ENCODE measurements around the gene SAFB. TPM values are rescaled to one million over a fixed set of nuclear protein-coding genes. Genes with fewer than 3 reads are reported as not detected.
"Not testable (repeated sequence)": the region's sequence is repeated elsewhere in the genome, so short reads cannot be mapped to it uniquely, and the experiment has no call there.

The SAFB gene
- total RNA-seq, 1 donor from 2014 or later: 65.1 TPM

DNA sequence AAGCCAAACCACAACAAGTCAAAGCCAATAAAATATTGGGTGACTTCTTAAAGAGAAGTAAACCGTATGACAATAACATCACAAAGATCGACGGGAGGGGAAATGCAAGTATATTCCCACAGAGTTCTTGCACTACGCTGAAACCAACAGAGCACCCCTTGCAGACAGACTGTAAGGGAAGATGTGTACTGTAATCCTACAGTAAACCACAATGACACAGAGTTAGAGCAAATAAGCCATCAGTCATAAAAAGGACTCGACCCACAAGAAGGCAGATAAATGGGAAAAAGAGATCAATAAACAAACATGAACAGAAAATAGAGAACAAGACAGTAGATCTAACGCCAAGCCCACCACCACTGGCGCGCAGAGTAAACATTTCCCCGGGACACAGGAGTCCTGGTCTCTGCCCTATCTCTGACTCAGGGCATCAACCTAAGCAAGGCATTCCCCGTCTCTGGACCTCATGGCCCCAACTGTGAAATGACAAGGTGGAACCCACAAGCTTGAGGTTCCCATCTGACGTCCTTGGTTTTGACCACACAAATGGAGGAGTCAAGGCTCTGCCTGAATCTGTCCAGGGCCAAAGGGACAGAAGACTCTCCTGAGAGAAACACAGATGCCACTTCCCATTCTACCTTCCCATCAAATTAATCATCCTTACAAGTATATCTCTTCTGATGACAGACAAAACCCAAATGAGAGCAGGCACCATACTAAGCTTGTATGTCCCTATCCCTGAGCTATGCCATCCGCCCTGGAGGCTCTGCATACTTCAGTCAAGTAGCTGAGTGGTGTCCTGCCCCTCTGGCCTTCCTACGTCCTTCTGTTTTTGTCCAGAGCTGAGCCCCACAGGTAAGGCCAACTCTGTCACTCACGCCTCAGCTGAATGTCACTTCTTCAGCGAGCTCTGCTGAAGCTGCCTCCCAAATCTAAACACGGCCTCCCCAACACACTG lies 15.3 kb upstream of the SAFB start:
- H3K27ac ChIP-seq (ENCODE audit: low read depth, low read length): no peak overlapping the region
- Mint-ChIP-seq H3K27ac (ENCODE audit: unreplicated experiment) (no peak overlapping the region), H3K4me1 (ENCODE audit: low read depth, unreplicated experiment) (peaks cover 3% of the 10 kb centered on the region), H3K9me3 (ENCODE audit: unreplicated experiment) (no peaks in the 10 kb centered on the region), H3K27me3 (ENCODE audit: low read depth, unreplicated experiment) (no peaks in the 10 kb centered on the region), H3K36me3 (ENCODE audit: low read depth, unreplicated experiment) (peaks cover 19% of the 10 kb centered on the region), H3K4me3 (ENCODE audit: unreplicated experiment) (no peak overlapping the region)
- no peaks in the 10 kb centered on the region for H3K27me3 ChIP-seq (ENCODE audit: insufficient read depth, low read length)
- no peaks in the 10 kb centered on the region for H3K9me3 ChIP-seq (ENCODE audit: insufficient read depth, low read depth, low read length)
- H3K4me1 ChIP-seq (ENCODE audit: insufficient read depth, low read length): no peaks in the 10 kb centered on the region
- TF ChIP-seq, protein P1, sequence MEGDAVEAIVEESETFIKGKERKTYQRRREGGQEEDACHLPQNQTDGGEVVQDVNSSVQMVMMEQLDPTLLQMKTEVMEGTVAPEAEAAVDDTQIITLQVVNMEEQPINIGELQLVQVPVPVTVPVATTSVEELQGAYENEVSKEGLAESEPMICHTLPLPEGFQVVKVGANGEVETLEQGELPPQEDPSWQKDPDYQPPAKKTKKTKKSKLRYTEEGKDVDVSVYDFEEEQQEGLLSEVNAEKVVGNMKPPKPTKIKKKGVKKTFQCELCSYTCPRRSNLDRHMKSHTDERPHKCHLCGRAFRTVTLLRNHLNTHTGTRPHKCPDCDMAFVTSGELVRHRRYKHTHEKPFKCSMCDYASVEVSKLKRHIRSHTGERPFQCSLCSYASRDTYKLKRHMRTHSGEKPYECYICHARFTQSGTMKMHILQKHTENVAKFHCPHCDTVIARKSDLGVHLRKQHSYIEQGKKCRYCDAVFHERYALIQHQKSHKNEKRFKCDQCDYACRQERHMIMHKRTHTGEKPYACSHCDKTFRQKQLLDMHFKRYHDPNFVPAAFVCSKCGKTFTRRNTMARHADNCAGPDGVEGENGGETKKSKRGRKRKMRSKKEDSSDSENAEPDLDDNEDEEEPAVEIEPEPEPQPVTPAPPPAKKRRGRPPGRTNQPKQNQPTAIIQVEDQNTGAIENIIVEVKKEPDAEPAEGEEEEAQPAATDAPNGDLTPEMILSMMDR (IDR thresholded peaks at IDR 0.05; ENCODE audit: insufficient read depth, low read depth, low read length): no peak
- no peak for TF ChIP-seq EZH2 (IDR thresholded peaks at IDR 0.05; ENCODE audit: insufficient read depth, low read length)
- H3K79me2 ChIP-seq (ENCODE audit: insufficient read depth, low read length): peaks cover 58% of the 10 kb centered on the region
- no peak overlapping the region for H2AFZ ChIP-seq (ENCODE audit: low read depth, low read length)
- no peak overlapping the region for H3K9ac ChIP-seq (ENCODE audit: low read length)
- FAIRE-seq: no peak
- DNase-seq (ENCODE audit: low read depth): no peak
- H3K36me3 ChIP-seq (ENCODE audit: insufficient read depth, low read length): peaks cover 64% of the 10 kb centered on the region
- H3K4me3 ChIP-seq (ENCODE audit: insufficient read depth, low read depth, low read length): no peak overlapping the region
- peaks cover 71% of the 10 kb centered on the region for H4K20me1 ChIP-seq (ENCODE audit: insufficient read depth, low read length)
- no peak overlapping the region for H3K4me2 ChIP-seq (ENCODE audit: low read length)

DNA sequence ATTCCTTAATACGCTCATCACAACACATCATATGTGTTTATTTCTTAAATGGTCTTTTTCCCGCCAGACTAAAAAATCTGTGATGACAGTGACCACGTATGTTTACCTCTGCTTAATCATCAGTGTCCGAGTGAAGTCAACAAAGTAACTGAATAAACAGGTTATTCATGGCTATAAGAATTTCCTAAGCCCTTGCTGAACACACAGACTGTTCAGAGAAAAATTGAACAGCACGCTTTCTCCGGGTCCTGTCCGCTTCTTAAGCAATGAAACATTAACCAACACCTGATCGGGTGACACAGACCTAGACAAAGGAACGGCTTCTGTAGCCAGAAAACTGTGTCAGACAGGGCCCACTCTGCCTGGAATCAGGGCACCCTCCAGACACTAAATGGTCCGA lies 14.6 kb upstream of the SAFB start:
- H3K4me3 Mint-ChIP-seq (ENCODE audit: unreplicated experiment): no peak overlapping the region
- no peak for TF ChIP-seq EZH2 (IDR thresholded peaks at IDR 0.05; ENCODE audit: insufficient read depth, low read length)
- TF ChIP-seq, protein P1 (IDR thresholded peaks at IDR 0.05; ENCODE audit: insufficient read depth, low read depth, low read length): no peak

DNA sequence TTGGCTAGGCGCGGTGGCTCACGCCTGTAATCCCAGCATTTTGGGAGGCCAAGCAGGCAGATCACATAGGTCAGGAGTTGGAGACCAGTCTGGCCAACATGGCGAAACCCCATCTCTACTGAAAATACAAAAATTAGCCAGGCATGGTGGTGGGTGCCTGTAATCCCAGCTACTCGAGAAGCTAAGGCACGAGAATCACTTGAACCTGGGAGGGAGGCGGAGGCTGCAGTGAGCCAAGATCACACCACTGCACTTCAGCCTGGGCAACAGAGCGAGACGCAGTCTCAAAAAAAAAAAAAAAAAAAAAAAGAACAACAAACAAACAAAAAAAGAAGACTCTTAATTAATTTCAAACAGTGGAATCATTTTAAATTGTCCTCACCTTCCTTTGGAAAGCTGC lies 14.1 kb upstream of the SAFB start:
- H3K27ac ChIP-seq (ENCODE audit: low read depth, low read length); H3K9me3 Mint-ChIP-seq (ENCODE audit: unreplicated experiment); H3K4me1 Mint-ChIP-seq (ENCODE audit: low read depth, unreplicated experiment); H2AFZ ChIP-seq (ENCODE audit: low read depth, low read length); DNase-seq (ENCODE audit: low read depth); H3K4me3 ChIP-seq (ENCODE audit: insufficient read depth, low read depth, low read length); H3K4me1 ChIP-seq (ENCODE audit: insufficient read depth, low read length); H3K9ac ChIP-seq (ENCODE audit: low read length); H3K4me2 ChIP-seq (ENCODE audit: low read length); FAIRE-seq; H3K27me3 ChIP-seq (ENCODE audit: insufficient read depth, low read length); H3K27me3 Mint-ChIP-seq (ENCODE audit: low read depth, unreplicated experiment); H3K4me3 Mint-ChIP-seq (ENCODE audit: unreplicated experiment); H3K9me3 ChIP-seq (ENCODE audit: insufficient read depth, low read depth, low read length); H3K27ac Mint-ChIP-seq (ENCODE audit: unreplicated experiment): not testable (repeated sequence)
- Histone ChIP-seq H3K79me2 (ENCODE audit: insufficient read depth, low read length) (peaks cover 53% of the 10 kb centered on the region), H3K36me3 (ENCODE audit: insufficient read depth, low read length) (peaks cover 70% of the 10 kb centered on the region), H4K20me1 (ENCODE audit: insufficient read depth, low read length) (peaks cover 75% of the 10 kb centered on the region)
- peaks cover 24% of the 10 kb centered on the region for H3K36me3 Mint-ChIP-seq (ENCODE audit: low read depth, unreplicated experiment)

More for the DNA sequence above, 14.6 kb upstream of the SAFB start:
- peaks cover 74% of the 10 kb centered on the region for H4K20me1 ChIP-seq (ENCODE audit: insufficient read depth, low read length)
- H2AFZ ChIP-seq (ENCODE audit: low read depth, low read length): no peak overlapping the region
- no peaks in the 10 kb centered on the region for H3K27me3 ChIP-seq (ENCODE audit: insufficient read depth, low read length)
- no peaks in the 10 kb centered on the region for H3K27me3 Mint-ChIP-seq (ENCODE audit: low read depth, unreplicated experiment)
- H3K4me1 ChIP-seq (ENCODE audit: insufficient read depth, low read length): no peaks in the 10 kb centered on the region
- H3K9ac ChIP-seq (ENCODE audit: low read length): no peak overlapping the region
- peaks cover 53% of the 10 kb centered on the region for H3K79me2 ChIP-seq (ENCODE audit: insufficient read depth, low read length)
- H3K9me3 Mint-ChIP-seq (ENCODE audit: unreplicated experiment): no peaks in the 10 kb centered on the region
- peaks cover 3% of the 10 kb centered on the region for H3K4me1 Mint-ChIP-seq (ENCODE audit: low read depth, unreplicated experiment)
- H3K36me3 ChIP-seq (ENCODE audit: insufficient read depth, low read length): peaks cover 70% of the 10 kb centered on the region
- no peak overlapping the region for H3K27ac Mint-ChIP-seq (ENCODE audit: unreplicated experiment)
- no peaks in the 10 kb centered on the region for H3K9me3 ChIP-seq (ENCODE audit: insufficient read depth, low read depth, low read length)
- H3K36me3 Mint-ChIP-seq (ENCODE audit: low read depth, unreplicated experiment): peaks cover 20% of the 10 kb centered on the region
- H3K27ac ChIP-seq (ENCODE audit: low read depth, low read length): no peak overlapping the region
- FAIRE-seq (no peak), DNase-seq (ENCODE audit: low read depth) (no peak)
- H3K4me2 ChIP-seq (ENCODE audit: low read length): no peak overlapping the region
- H3K4me3 ChIP-seq (ENCODE audit: insufficient read depth, low read depth, low read length): no peak overlapping the region

All from astrocyte (in vitro differentiated cells and primary cell).